ENCODE results near the gene NAV3. TPM values are rescaled to one million over a fixed set of nuclear protein-coding genes. Genes with fewer than 3 reads are reported as not detected.

NAV3 gene
- total and polyA plus RNA-seq, 4 donors: 1.6 to 12.5 (median 5.6) TPM

DNA sequence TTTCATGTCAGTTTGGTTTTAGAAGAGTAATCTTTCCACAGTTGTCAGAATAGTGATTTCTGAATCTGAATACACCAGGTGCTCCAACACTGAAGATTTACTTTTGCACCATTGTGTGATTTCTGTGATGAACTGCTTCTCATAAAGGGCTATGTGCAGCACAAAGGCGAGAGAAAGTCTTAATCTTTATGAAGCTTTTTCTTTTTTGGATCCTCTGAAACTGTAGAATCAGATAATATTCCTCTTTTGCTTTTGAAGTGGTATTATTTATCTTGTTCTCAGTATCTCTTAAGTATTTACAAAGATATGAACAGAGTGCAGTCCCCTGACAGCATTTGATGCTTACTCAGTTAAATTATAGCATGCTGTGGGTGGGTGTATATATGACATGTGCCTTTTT, 207.8 kb downstream of the NAV3 start:
- Histone ChIP-seq H3K9ac (ENCODE audit: insufficient read depth in 1 of 2, low read length in 2 of 2) (no peak overlapping the region), H3K4me1 (ENCODE audit: control insufficient read depth in 5 of 5, insufficient read depth in 5 of 5, low read length in 5 of 5) (no peaks in the 10 kb centered on the region), H3K27ac (ENCODE audit: low read depth in 1 of 2, low read length in 1 of 2) (no peak overlapping the region), H3K9me3 (ENCODE audit: control insufficient read depth in 4 of 4, insufficient read depth in 3 of 4, low read length in 3 of 4) (peaks cover 0 to 2% (median 0%) of the 10 kb centered on the region in 4 donors), H3K4me3 (no peak overlapping the region), H3K36me3 (ENCODE audit: control insufficient read depth in 4 of 4, insufficient read depth in 4 of 4, low read length in 4 of 4) (no peaks in the 10 kb centered on the region), H3K27me3 (ENCODE audit: control insufficient read depth in 3 of 3, insufficient read depth in 3 of 3, low read length in 2 of 3) (no peaks in the 10 kb centered on the region)
- DNase-seq: no peak
- TF ChIP-seq, protein P1, sequence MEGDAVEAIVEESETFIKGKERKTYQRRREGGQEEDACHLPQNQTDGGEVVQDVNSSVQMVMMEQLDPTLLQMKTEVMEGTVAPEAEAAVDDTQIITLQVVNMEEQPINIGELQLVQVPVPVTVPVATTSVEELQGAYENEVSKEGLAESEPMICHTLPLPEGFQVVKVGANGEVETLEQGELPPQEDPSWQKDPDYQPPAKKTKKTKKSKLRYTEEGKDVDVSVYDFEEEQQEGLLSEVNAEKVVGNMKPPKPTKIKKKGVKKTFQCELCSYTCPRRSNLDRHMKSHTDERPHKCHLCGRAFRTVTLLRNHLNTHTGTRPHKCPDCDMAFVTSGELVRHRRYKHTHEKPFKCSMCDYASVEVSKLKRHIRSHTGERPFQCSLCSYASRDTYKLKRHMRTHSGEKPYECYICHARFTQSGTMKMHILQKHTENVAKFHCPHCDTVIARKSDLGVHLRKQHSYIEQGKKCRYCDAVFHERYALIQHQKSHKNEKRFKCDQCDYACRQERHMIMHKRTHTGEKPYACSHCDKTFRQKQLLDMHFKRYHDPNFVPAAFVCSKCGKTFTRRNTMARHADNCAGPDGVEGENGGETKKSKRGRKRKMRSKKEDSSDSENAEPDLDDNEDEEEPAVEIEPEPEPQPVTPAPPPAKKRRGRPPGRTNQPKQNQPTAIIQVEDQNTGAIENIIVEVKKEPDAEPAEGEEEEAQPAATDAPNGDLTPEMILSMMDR (IDR thresholded peaks at IDR 0.05; ENCODE audit: control extremely low read depth, extremely low read depth): no peak
- WGBS, 2 donors: 88% methylated on average over 1 of the region's 1 CpG
- ATAC-seq (ENCODE audit: insufficient read depth, low FRiP score): no peak

DNA sequence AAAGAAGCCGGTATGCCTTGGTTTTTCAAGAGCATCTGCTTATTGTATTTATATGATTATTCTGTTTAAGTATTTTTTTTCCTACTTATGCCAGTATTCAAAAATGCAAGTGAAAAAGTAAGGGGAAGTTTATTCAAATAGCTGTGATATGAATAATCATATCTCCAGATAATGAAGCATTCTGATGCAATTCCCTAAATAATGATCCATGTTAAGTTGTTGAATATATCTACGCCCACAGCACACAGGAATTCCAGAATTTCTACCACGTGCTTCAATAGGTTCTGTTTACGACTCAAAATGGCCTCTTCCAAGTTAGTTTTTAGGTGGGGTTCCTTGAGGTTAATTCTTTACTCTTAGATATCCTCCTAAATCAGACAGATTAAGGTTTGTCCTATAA, 208.3 kb downstream of the NAV3 start:
- Histone ChIP-seq H3K27ac (ENCODE audit: low read depth in 1 of 2, low read length in 1 of 2) (no peak overlapping the region), H3K27me3 (ENCODE audit: control insufficient read depth in 3 of 3, insufficient read depth in 3 of 3, low read length in 2 of 3) (no peaks in the 10 kb centered on the region), H3K4me1 (ENCODE audit: control insufficient read depth in 5 of 5, insufficient read depth in 5 of 5, low read length in 5 of 5) (no peaks in the 10 kb centered on the region), H3K9ac (ENCODE audit: insufficient read depth in 1 of 2, low read length in 2 of 2) (no peak overlapping the region), H3K9me3 (ENCODE audit: control insufficient read depth in 4 of 4, insufficient read depth in 3 of 4, low read length in 3 of 4) (peaks cover 0 to 2% (median 0%) of the 10 kb centered on the region in 4 donors), H3K4me3 (no peak overlapping the region), H3K36me3 (ENCODE audit: control insufficient read depth in 4 of 4, insufficient read depth in 4 of 4, low read length in 4 of 4) (no peaks in the 10 kb centered on the region)
- WGBS, 2 donors: 78 to 92% methylated on average over 4 of the region's 4 CpGs
- ATAC-seq (ENCODE audit: insufficient read depth, low FRiP score) (no peak), DNase-seq (no peak)
- TF ChIP-seq, protein P1 (IDR thresholded peaks at IDR 0.05; ENCODE audit: control extremely low read depth, extremely low read depth): no peak

DNA sequence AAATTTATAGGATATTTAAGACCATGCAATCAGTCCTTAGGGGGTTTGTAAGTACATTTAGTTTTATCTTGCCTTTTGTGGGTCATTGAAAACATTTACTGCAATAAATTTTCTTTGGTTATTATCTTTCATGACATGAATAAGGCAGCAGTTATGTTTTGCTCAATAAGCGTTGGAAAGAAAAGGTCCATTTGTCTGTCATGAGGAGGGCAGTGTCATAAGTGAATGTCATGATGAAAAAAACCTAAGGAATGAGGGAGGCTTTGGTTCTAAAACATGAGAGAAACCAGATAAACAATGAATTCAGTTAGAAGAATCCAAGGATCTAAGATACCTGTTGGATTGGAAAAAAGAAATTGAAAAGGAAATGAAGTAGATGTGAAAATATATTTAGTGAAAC, 209.4 kb downstream of the NAV3 start:
- 77 to 92% methylated on average over 1 of the region's 1 CpG for WGBS, 2 donors
- no peak overlapping the region for H3K27ac ChIP-seq (ENCODE audit: low read depth in 1 of 2, low read length in 1 of 2)
- H3K9ac ChIP-seq (ENCODE audit: insufficient read depth in 1 of 2, low read length in 2 of 2): no peak overlapping the region
- H3K9me3 ChIP-seq (ENCODE audit: control insufficient read depth in 4 of 4, insufficient read depth in 3 of 4, low read length in 3 of 4): peaks cover 0 to 3% (median 0%) of the 10 kb centered on the region in 4 donors
- no peaks in the 10 kb centered on the region for H3K27me3 ChIP-seq (ENCODE audit: control insufficient read depth in 3 of 3, insufficient read depth in 3 of 3, low read length in 2 of 3)
- H3K36me3 ChIP-seq (ENCODE audit: control insufficient read depth in 4 of 4, insufficient read depth in 4 of 4, low read length in 4 of 4): no peaks in the 10 kb centered on the region
- H3K4me1 ChIP-seq (ENCODE audit: control insufficient read depth in 5 of 5, insufficient read depth in 5 of 5, low read length in 5 of 5): no peaks in the 10 kb centered on the region
- ATAC-seq (ENCODE audit: insufficient read depth, low FRiP score): no peak
- no peak for DNase-seq
- no peak overlapping the region for H3K4me3 ChIP-seq
- TF ChIP-seq, protein P1 (IDR thresholded peaks at IDR 0.05; ENCODE audit: control extremely low read depth, extremely low read depth): no peak

DNA sequence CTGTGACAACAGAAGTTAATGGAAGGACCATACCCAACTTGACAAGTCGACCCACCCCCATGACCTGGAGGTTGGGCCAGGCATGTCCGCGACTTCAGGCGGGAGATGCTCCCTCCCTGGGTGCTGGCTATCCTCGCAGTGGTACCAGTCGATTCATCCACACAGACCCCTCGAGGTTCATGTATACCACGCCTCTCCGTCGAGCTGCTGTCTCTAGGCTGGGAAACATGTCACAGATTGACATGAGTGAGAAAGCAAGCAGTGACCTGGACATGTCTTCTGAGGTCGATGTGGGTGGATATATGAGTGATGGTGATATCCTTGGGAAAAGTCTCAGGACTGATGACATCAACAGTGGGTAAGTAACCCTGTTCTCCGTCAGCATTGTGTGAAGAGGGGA, 220.1 kb downstream of the NAV3 start:
- H3K36me3 ChIP-seq (ENCODE audit: control insufficient read depth in 4 of 4, insufficient read depth in 4 of 4, low read length in 4 of 4): peaks cover 0 to 5% (median 0%) of the 10 kb centered on the region in 4 donors
- no peak overlapping the region for H3K4me3 ChIP-seq
- no peaks in the 10 kb centered on the region for H3K4me1 ChIP-seq (ENCODE audit: control insufficient read depth in 5 of 5, insufficient read depth in 5 of 5, low read length in 5 of 5)
- DNase-seq (no peak), ATAC-seq (ENCODE audit: insufficient read depth, low FRiP score) (no peak)
- no peak overlapping the region for H3K9ac ChIP-seq (ENCODE audit: insufficient read depth in 1 of 2, low read length in 2 of 2)
- H3K27ac ChIP-seq (ENCODE audit: low read depth in 1 of 2, low read length in 1 of 2): no peak overlapping the region
- 92% methylated on average over 12 of the region's 12 CpGs for WGBS, 2 donors
- TF ChIP-seq, protein P1 (IDR thresholded peaks at IDR 0.05; ENCODE audit: control extremely low read depth, extremely low read depth): no peak
- H3K27me3 ChIP-seq (ENCODE audit: control insufficient read depth in 3 of 3, insufficient read depth in 3 of 3, low read length in 2 of 3): no peaks in the 10 kb centered on the region
- H3K9me3 ChIP-seq (ENCODE audit: control insufficient read depth in 4 of 4, insufficient read depth in 3 of 4, low read length in 3 of 4): peaks cover 0 to 3% (median 0%) of the 10 kb centered on the region in 4 donors

Measured in lung (tissue), 12 donors.